ENCODE data around the gene PCDHGC5. TPM values are rescaled to one million over a fixed set of nuclear protein-coding genes. Genes with fewer than 3 reads are reported as not detected.

Gene PCDHGC5
- total RNA-seq, 4 donors from 2014 or later = 0.26 to 1.7 (median 1.5) TPM

DNA sequence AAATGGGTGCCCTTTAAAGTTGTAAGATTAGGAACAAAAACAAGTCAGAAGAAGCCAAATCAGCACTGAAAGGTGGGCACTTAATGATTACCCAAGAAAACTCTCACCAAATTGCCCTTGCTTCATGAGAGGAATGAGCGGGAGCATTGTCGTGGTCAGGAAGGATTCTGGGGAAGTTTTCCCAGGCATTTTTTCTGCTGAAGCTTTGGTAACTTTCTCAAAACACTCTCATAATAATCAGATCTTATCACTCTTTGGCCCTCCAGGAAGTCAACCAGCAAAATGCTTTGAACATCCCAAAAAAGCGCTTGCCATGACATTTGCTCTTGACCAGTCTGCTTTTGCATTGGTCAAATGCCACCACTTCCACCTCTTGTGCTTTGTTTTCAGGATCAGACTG, 23.5 kb upstream of the PCDHGC5 start:
- no peak for DNase-seq
- intact Hi-C loops (cut with DNase I) = no loop called here
- Histone ChIP-seq H3K4me1 (no peaks in the 10 kb centered on the region), H3K27me3 (no peaks in the 10 kb centered on the region), H3K27ac (no peak overlapping the region), H3K36me3 (no peaks in the 10 kb centered on the region), H3K9me3 (no peaks in the 10 kb centered on the region), H3K4me3 (no peak overlapping the region)
- TF ChIP-seq, protein P1, sequence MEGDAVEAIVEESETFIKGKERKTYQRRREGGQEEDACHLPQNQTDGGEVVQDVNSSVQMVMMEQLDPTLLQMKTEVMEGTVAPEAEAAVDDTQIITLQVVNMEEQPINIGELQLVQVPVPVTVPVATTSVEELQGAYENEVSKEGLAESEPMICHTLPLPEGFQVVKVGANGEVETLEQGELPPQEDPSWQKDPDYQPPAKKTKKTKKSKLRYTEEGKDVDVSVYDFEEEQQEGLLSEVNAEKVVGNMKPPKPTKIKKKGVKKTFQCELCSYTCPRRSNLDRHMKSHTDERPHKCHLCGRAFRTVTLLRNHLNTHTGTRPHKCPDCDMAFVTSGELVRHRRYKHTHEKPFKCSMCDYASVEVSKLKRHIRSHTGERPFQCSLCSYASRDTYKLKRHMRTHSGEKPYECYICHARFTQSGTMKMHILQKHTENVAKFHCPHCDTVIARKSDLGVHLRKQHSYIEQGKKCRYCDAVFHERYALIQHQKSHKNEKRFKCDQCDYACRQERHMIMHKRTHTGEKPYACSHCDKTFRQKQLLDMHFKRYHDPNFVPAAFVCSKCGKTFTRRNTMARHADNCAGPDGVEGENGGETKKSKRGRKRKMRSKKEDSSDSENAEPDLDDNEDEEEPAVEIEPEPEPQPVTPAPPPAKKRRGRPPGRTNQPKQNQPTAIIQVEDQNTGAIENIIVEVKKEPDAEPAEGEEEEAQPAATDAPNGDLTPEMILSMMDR (IDR thresholded peaks at IDR 0.05) = no peak
- no peak for TF ChIP-seq POLR2A (IDR thresholded peaks at IDR 0.05)
- WGBS, 2 donors = 96 to 100% methylated on average over 3 of the region's 3 CpGs

DNA sequence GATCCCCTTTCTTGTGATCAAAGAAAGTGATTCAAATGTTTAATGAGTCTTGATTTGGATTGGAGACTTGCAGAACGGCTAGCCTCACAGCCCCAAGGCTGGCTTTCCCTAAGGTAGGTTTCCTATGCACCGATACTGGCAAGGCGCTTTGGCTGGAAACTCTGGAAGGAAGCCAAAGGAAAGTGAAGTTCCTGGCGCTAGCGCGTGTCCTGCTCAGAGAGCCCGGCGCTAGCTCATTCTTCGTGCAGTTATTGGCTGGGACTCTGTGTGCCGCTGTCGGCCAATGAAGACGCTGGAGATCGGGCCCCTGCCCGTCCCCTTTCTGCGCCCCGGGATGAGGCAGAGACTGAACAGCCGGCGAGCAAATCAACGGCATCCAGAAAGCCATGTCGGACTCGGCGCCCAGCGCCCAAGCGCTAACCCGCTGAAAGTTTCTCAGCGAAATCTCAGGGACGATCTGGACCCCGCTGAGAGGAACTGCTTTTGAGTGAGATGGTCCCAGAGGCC, 13.2 kb upstream of the PCDHGC5 start, which contains the start of gene PCDHGC3:
PCDHGC3 (plus strand) TSS at position 342 of the 507 bp plus-strand sequence; CDS start at position 493, 151 bp downstream.
- intact Hi-C loops (cut with DNase I) = loop anchor here (5.0 to 10.0 kb wide), 2 partner anchors 37 to 79 kb away; no protein-coding TSS in a partner anchor
- H3K36me3 ChIP-seq = peaks cover 0 to 3% (median 0%) of the 10 kb centered on the region in 3 donors
- H3K4me3 ChIP-seq = peak within 1 kb of the TSS; percentile 56 to 77 (median 72)
- TF ChIP-seq POLR2A (IDR thresholded peaks at IDR 0.05) = peak in 2 of 4 donors; percentile 55 to 66
- TF ChIP-seq, protein P1 (IDR thresholded peaks at IDR 0.05) = peak; percentile 12 to 44 (median 33)
- H3K4me1 ChIP-seq = peaks cover 15 to 52% (median 28%) of the 10 kb centered on the region in 3 donors
- H3K27me3 ChIP-seq = no peaks in the 10 kb centered on the region
- peak; percentile 36 for DNase-seq
- 4% methylated on average over 5 of the region's 28 CpGs; no CpG with 5 or more reads in 1 of the 2 donors for WGBS, 2 donors
- H3K9me3 ChIP-seq = no peaks in the 10 kb centered on the region
- peak within 1 kb of the TSS; percentile 79 to 93 (median 92) for H3K27ac ChIP-seq

DNA sequence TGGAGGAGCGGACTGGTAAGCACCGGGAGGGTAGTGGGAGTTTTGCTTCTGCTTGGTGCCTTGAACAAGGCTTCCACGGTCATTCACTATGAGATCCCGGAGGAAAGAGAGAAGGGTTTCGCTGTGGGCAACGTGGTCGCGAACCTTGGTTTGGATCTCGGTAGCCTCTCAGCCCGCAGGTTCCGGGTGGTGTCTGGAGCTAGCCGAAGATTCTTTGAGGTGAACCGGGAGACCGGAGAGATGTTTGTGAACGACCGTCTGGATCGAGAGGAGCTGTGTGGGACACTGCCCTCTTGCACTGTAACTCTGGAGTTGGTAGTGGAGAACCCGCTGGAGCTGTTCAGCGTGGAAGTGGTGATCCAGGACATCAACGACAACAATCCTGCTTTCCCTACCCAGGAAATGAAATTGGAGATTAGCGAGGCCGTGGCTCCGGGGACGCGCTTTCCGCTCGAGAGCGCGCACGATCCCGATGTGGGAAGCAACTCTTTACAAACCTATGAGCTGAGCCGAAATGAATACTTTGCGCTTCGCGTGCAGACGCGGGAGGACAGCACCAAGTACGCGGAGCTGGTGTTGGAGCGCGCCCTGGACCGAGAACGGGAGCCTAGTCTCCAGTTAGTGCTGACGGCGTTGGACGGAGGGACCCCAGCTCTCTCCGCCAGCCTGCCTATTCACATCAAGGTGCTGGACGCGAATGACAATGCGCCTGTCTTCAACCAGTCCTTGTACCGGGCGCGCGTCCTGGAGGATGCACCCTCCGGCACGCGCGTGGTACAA, 12.6 kb upstream of the PCDHGC5 start:
- Histone ChIP-seq H3K4me1 (peaks cover 15 to 58% (median 32%) of the 10 kb centered on the region in 3 donors), H3K4me3 (peak overlapping the region; percentile 56 to 77 (median 72)), H3K27me3 (no peaks in the 10 kb centered on the region), H3K27ac (peak overlapping the region; percentile 79 to 93 (median 92)), H3K36me3 (no peaks in the 10 kb centered on the region), H3K9me3 (no peaks in the 10 kb centered on the region)
- TF ChIP-seq, protein P1 (IDR thresholded peaks at IDR 0.05) = no peak
- peak in 2 of 4 donors; percentile 17 to 25 for TF ChIP-seq POLR2A (IDR thresholded peaks at IDR 0.05)
- WGBS, 2 donors = 0% methylated on average over 12 to 17 of the region's 58 CpGs
- no peak for DNase-seq
- intact Hi-C loops (cut with DNase I) = loop anchor here (5.0 to 10.0 kb wide), 2 partner anchors 36 to 78 kb away; no protein-coding TSS in a partner anchor

DNA sequence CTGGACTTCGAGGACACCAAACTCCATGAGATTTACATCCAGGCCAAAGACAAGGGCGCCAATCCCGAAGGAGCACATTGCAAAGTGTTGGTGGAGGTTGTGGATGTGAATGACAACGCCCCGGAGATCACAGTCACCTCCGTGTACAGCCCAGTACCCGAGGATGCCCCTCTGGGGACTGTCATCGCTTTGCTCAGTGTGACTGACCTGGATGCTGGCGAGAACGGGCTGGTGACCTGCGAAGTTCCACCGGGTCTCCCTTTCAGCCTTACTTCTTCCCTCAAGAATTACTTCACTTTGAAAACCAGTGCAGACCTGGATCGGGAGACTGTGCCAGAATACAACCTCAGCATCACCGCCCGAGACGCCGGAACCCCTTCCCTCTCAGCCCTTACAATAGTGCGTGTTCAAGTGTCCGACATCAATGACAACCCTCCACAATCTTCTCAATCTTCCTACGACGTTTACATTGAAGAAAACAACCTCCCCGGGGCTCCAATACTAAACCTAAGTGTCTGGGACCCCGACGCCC, 11.8 kb upstream of the PCDHGC5 start:
- Histone ChIP-seq H3K27me3 (no peaks in the 10 kb centered on the region), H3K36me3 (no peaks in the 10 kb centered on the region), H3K9me3 (no peaks in the 10 kb centered on the region), H3K4me3 (peak overlapping the region; percentile 56 to 77 (median 72)), H3K4me1 (peaks cover 15 to 66% (median 32%) of the 10 kb centered on the region in 3 donors), H3K27ac (peak overlapping the region in 3 of 4 donors; percentile 92 to 93 (median 93))
- DNase-seq = no peak
- intact Hi-C loops (cut with DNase I) = loop anchor here (5.0 to 10.0 kb wide), 2 partner anchors 35 to 78 kb away; no protein-coding TSS in a partner anchor
- 50% methylated on average over 17 to 24 of the region's 24 CpGs for WGBS, 2 donors
- no peak for TF ChIP-seq POLR2A (IDR thresholded peaks at IDR 0.05)
- TF ChIP-seq, protein P1 (IDR thresholded peaks at IDR 0.05) = no peak
